HepG2 (cell line): ENCODE results near the gene EIF3A. TPM values are rescaled to one million over a fixed set of nuclear protein-coding genes. Genes with fewer than 3 reads are reported as not detected.

Experiments used
- CENPX ChIP-seq: sonication (generic); formaldehyde crosslinking; IDR thresholded peaks from 2 replicates; pipeline ENCODE4 v1.9.0; 2021; ENCODE audit warnings: mild to moderate bottlenecking, missing genetic modification reagents, moderate library complexity
- E2F1 ChIP-seq: sonication (generic); formaldehyde crosslinking; IDR thresholded peaks from 2 replicates; pipeline ENCODE4 v1.5.0; 2020; ENCODE audit warnings: missing genetic modification reagents
- HOXA9 ChIP-seq: sonication (generic); formaldehyde crosslinking; IDR thresholded peaks from 2 replicates; pipeline ENCODE4 v1.8.1; 2022; ENCODE audit warnings: missing genetic modification reagents, mild to moderate bottlenecking, moderate library complexity, borderline replicate concordance
- JDP2 ChIP-seq: sonication (generic); formaldehyde crosslinking; IDR thresholded peaks from 2 replicates; pipeline ENCODE4 v1.8.1; 2022; ENCODE audit warnings: missing genetic modification reagents, borderline replicate concordance
- NFIC ChIP-seq: IDR thresholded peaks from 2 replicates; pipeline ENCODE4 v1.6.1; 2012; ENCODE audit warnings: mild to moderate bottlenecking, low read length, inconsistent platforms
- PHF20 ChIP-seq: sonication (generic); formaldehyde crosslinking; IDR thresholded peaks from 2 replicates; pipeline ENCODE4 v1.5.0; 2020; ENCODE audit warnings: mild to moderate bottlenecking, missing genetic modification reagents
- PHF8 ChIP-seq: sonication (generic); formaldehyde crosslinking; IDR thresholded peaks from 2 replicates; pipeline ENCODE4 v1.5.0; 2020; ENCODE audit warnings: missing genetic modification reagents
- RNF2 ChIP-seq: fragments of 450-650 bp; conservative IDR thresholded peaks from 2 replicates; pipeline ENCODE4 v1.6.1; 2016; ENCODE audit warnings: low read depth
- SMYD3 ChIP-seq: sonication (generic); formaldehyde crosslinking; IDR thresholded peaks from 2 replicates; pipeline ENCODE4 v1.8.1; 2023; ENCODE audit warnings: mild to moderate bottlenecking, missing genetic modification reagents
- SP4 ChIP-seq: sonication (generic); formaldehyde crosslinking; IDR thresholded peaks from 2 replicates; pipeline ENCODE4 v1.8.1; 2023; ENCODE audit warnings: mild to moderate bottlenecking, missing genetic modification reagents
- TEAD3 ChIP-seq: optimal IDR thresholded peaks from 2 replicates; pipeline ENCODE3; 2016; ENCODE audit warnings: borderline replicate concordance
- ZBTB42 ChIP-seq: sonication (generic); formaldehyde crosslinking; IDR thresholded peaks from 2 replicates; pipeline ENCODE4 v1.5.0; 2020; ENCODE audit warnings: mild to moderate bottlenecking, missing genetic modification reagents
- ZNF337 ChIP-seq: sonication (generic); formaldehyde crosslinking; IDR thresholded peaks from 2 replicates; pipeline ENCODE4 v1.5.1; 2020; ENCODE audit warnings: missing genetic modification reagents, low read depth, mild to moderate bottlenecking, borderline replicate concordance
- ZNF430 ChIP-seq: sonication (generic); formaldehyde crosslinking; IDR thresholded peaks from 2 replicates; pipeline ENCODE4 v1.9.0; 2021; ENCODE audit warnings: mild to moderate bottlenecking, missing genetic modification reagents
- polyA plus RNA-seq, 8 experiments: library from polyadenylated mRNA; depleted of rRNA in 3 of 8; stranded (reverse) in 7 of 8; unstranded in 1 of 8; fragments of >200 nt; fragmentation: Illumina TruSeq in 4 of 8; extraction: Trizol in 4 of 8; gene quantifications; 2 replicates each; pipeline versions ENCODE4 v1.2.1 to v1.2.3, GENCODE V29; 2011 to 2016; ENCODE audit warnings: low read depth in 4 of 8, missing spikeins in 1 of 8, mixed read lengths in 1 of 8; ENCODE audit not compliant: insufficient read depth in 1 of 8
- total RNA-seq, 5 experiments: library from RNA; depleted of rRNA; stranded (reverse); fragments of >200 nt; fragmentation: Illumina TruSeq; extraction: Trizol; gene quantifications; 2 replicates each; pipeline ENCODE4 v1.2.3, GENCODE V29; 2016; ENCODE audit warnings: low read depth in 1 of 5
- TF ChIP-seq, protein P1 (sequence below): sonication (generic); formaldehyde crosslinking; IDR thresholded peaks from 2 replicates; pipeline ENCODE4 v1.5.0; 2020; ENCODE audit warnings: missing genetic modification reagents, mild to moderate bottlenecking, borderline replicate concordance
- TF ChIP-seq, protein P2 (sequence below): sonication (generic); formaldehyde crosslinking; IDR thresholded peaks from 2 replicates; pipeline ENCODE4 v1.5.0; 2020; ENCODE audit warnings: mild to moderate bottlenecking, missing genetic modification reagents, borderline replicate concordance
- TF ChIP-seq, protein P3 (sequence below): sonication (generic); formaldehyde crosslinking; conservative IDR thresholded peaks from 2 replicates; pipeline ENCODE4 v1.8.0; 2022; ENCODE audit warnings: missing genetic modification reagents

The EIF3A gene
- total and polyA plus RNA-seq, 2 of the 13 experiments (the other 11 are each of a cell fraction or from before 2014, with no cell fraction given): 25.6 to 117 TPM

GRCh38 chr10:119030421-119031250 lies 50.0 kb downstream of the EIF3A start (continued):
- no peak for TF ChIP-seq PHF20 (CRISPR knock-in tag)
- TF ChIP-seq E2F1 (CRISPR knock-in tag): 0 out of 2 replicates have a peak, but pooled peaks have one; percentile 5
- 0 out of 2 replicates have a peak, but pooled peaks have one; percentile 21 for TF ChIP-seq ZBTB42
- 0 out of 2 replicates have a peak, but pooled peaks have one; percentile 40 for TF ChIP-seq RNF2
- TF ChIP-seq HOXA9 (CRISPR knock-in tag): no peak; the same call in 1 of the 2 replicates
- no peak for TF ChIP-seq JDP2 (CRISPR knock-in tag)
- TF ChIP-seq ZNF430 (CRISPR knock-in tag): no peak
- no peak for TF ChIP-seq CENPX
- TF ChIP-seq, protein P1, sequence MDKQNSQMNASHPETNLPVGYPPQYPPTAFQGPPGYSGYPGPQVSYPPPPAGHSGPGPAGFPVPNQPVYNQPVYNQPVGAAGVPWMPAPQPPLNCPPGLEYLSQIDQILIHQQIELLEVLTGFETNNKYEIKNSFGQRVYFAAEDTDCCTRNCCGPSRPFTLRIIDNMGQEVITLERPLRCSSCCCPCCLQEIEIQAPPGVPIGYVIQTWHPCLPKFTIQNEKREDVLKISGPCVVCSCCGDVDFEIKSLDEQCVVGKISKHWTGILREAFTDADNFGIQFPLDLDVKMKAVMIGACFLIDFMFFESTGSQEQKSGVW (CRISPR knock-in tag): no peak
- TF ChIP-seq, protein P2, sequence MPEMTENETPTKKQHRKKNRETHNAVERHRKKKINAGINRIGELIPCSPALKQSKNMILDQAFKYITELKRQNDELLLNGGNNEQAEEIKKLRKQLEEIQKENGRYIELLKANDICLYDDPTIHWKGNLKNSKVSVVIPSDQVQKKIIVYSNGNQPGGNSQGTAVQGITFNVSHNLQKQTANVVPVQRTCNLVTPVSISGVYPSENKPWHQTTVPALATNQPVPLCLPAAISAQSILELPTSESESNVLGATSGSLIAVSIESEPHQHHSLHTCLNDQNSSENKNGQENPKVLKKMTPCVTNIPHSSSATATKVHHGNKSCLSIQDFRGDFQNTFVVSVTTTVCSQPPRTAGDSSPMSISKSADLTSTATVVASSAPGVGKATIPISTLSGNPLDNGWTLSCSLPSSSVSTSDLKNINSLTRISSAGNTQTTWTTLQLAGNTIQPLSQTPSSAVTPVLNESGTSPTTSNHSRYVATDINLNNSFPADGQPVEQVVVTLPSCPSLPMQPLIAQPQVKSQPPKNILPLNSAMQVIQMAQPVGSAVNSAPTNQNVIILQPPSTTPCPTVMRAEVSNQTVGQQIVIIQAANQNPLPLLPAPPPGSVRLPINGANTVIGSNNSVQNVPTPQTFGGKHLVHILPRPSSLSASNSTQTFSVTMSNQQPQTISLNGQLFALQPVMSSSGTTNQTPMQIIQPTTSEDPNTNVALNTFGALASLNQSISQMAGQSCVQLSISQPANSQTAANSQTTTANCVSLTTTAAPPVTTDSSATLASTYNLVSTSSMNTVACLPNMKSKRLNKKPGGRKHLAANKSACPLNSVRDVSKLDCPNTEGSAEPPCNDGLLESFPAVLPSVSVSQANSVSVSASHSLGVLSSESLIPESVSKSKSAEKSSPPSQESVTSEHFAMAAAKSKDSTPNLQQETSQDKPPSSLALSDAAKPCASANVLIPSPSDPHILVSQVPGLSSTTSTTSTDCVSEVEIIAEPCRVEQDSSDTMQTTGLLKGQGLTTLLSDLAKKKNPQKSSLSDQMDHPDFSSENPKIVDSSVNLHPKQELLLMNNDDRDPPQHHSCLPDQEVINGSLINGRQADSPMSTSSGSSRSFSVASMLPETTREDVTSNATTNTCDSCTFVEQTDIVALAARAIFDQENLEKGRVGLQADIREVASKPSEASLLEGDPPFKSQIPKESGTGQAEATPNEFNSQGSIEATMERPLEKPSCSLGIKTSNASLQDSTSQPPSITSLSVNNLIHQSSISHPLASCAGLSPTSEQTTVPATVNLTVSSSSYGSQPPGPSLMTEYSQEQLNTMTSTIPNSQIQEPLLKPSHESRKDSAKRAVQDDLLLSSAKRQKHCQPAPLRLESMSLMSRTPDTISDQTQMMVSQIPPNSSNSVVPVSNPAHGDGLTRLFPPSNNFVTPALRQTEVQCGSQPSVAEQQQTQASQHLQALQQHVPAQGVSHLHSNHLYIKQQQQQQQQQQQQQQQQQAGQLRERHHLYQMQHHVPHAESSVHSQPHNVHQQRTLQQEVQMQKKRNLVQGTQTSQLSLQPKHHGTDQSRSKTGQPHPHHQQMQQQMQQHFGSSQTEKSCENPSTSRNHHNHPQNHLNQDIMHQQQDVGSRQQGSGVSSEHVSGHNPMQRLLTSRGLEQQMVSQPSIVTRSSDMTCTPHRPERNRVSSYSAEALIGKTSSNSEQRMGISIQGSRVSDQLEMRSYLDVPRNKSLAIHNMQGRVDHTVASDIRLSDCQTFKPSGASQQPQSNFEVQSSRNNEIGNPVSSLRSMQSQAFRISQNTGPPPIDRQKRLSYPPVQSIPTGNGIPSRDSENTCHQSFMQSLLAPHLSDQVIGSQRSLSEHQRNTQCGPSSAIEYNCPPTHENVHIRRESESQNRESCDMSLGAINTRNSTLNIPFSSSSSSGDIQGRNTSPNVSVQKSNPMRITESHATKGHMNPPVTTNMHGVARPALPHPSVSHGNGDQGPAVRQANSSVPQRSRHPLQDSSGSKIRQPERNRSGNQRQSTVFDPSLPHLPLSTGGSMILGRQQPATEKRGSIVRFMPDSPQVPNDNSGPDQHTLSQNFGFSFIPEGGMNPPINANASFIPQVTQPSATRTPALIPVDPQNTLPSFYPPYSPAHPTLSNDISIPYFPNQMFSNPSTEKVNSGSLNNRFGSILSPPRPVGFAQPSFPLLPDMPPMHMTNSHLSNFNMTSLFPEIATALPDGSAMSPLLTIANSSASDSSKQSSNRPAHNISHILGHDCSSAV (CRISPR knock-in tag): no peak
- TF ChIP-seq NFIC: no peak
- TF ChIP-seq SP4: no peak
- no peak for TF ChIP-seq SMYD3 (CRISPR knock-in tag)
- no peak for TF ChIP-seq TEAD3 (CRISPR knock-in tag)
- TF ChIP-seq, protein P3, sequence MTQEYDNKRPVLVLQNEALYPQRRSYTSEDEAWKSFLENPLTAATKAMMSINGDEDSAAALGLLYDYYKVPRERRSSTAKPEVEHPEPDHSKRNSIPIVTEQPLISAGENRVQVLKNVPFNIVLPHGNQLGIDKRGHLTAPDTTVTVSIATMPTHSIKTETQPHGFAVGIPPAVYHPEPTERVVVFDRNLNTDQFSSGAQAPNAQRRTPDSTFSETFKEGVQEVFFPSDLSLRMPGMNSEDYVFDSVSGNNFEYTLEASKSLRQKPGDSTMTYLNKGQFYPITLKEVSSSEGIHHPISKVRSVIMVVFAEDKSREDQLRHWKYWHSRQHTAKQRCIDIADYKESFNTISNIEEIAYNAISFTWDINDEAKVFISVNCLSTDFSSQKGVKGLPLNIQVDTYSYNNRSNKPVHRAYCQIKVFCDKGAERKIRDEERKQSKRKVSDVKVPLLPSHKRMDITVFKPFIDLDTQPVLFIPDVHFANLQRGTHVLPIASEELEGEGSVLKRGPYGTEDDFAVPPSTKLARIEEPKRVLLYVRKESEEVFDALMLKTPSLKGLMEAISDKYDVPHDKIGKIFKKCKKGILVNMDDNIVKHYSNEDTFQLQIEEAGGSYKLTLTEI (CRISPR knock-in tag): no peak
- no peak for TF ChIP-seq ZNF337 (CRISPR knock-in tag)
- 0 out of 2 replicates have a peak, but pooled peaks have one; percentile 9 for TF ChIP-seq PHF8 (CRISPR knock-in tag)
